B cell (primary cell): Measurements from ENCODE around the gene TBC1D9B.

ENCODE experiments used
- EZH2 ChIP-seq: IDR thresholded peaks from 2 replicates; pipeline ENCODE4 v1.6.1; 2012; ENCODE audit warnings: borderline replicate concordance, low read depth, mild to moderate bottlenecking, moderate library complexity, low read length; ENCODE audit not compliant: insufficient read depth, poor library complexity, severe bottlenecking
- TF ChIP-seq, protein P1 (sequence below): fragments of 200-600 bp; IDR thresholded peaks from one replicate; pipeline ENCODE4 v1.8.0; 2022; ENCODE audit warnings: antibody characterized with exemption, mild to moderate bottlenecking

DNA sequence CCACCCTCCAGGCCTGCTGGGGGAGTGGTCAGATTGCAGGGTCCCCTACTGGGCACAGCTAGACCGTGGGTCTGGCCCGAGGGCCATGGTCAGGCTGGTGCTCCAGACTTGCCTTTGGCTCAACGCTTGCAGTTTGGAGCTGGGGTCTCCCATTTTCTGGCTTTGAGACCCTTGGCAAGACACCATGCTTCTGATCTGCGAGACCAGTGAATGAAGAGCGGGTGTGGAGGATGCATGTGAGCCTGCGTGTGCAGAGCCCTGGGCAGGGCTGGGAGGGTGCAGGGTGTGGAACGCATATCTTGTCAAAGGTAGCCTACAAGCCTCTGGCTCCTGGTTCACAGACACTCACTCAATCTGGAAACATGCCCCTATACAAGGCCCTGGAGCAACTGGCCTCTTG lies 43.0 kb downstream of the TBC1D9B start:
- TF ChIP-seq, protein P1, sequence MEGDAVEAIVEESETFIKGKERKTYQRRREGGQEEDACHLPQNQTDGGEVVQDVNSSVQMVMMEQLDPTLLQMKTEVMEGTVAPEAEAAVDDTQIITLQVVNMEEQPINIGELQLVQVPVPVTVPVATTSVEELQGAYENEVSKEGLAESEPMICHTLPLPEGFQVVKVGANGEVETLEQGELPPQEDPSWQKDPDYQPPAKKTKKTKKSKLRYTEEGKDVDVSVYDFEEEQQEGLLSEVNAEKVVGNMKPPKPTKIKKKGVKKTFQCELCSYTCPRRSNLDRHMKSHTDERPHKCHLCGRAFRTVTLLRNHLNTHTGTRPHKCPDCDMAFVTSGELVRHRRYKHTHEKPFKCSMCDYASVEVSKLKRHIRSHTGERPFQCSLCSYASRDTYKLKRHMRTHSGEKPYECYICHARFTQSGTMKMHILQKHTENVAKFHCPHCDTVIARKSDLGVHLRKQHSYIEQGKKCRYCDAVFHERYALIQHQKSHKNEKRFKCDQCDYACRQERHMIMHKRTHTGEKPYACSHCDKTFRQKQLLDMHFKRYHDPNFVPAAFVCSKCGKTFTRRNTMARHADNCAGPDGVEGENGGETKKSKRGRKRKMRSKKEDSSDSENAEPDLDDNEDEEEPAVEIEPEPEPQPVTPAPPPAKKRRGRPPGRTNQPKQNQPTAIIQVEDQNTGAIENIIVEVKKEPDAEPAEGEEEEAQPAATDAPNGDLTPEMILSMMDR = no peak
- TF ChIP-seq EZH2 = no peak
